ENCODE data around the gene MFAP5. TPM values are rescaled to one million over a fixed set of nuclear protein-coding genes. Genes with fewer than 3 reads are reported as not detected.

MFAP5 gene
- total and polyA plus RNA-seq, 12 donors = 12.3 to 53.0 (median 25.2) TPM

- TF ChIP-seq CTCF (IDR thresholded peaks at IDR 0.05) = no peak
- peaks cover 0 to 13% (median 0%) of the 10 kb centered on the region in 9 donors for H3K4me1 ChIP-seq
- H3K4me3 ChIP-seq = no peak overlapping the region
- H3K27me3 ChIP-seq = no peaks in the 10 kb centered on the region
- no peak overlapping the region for H3K27ac ChIP-seq
- H3K36me3 ChIP-seq = no peaks in the 10 kb centered on the region
- ATAC-seq (no peak), DNase-seq (no peak)
- WGBS, 2 donors = 73 to 82% methylated on average over 2 of the region's 2 CpGs
- intact Hi-C loops (cut with DNase I) = loop anchor here in 1 of 10 donors (1.0 kb wide), 1 partner anchor 20 kb away; no protein-coding TSS in a partner anchor
- H3K9me3 ChIP-seq = no peaks in the 10 kb centered on the region
These were observed 4.6 kb upstream of the MFAP5 start for GRCh38 chr12:8667270-8667669.

- Histone ChIP-seq H3K4me1 (peaks cover 0 to 13% (median 0%) of the 10 kb centered on the region in 9 donors), H3K36me3 (no peaks in the 10 kb centered on the region), H3K9me3 (no peaks in the 10 kb centered on the region), H3K27me3 (no peaks in the 10 kb centered on the region), H3K4me3 (no peak overlapping the region), H3K27ac (no peak overlapping the region)
- WGBS, 2 donors = 76 to 78% methylated on average over 4 of the region's 4 CpGs
- DNase-seq (no peak), ATAC-seq (no peak)
- intact Hi-C loops (cut with DNase I) = no loop called here
- TF ChIP-seq CTCF (IDR thresholded peaks at IDR 0.05) = no peak
These were observed 3.1 kb upstream of the MFAP5 start for GRCh38 chr12:8665759-8666158.

GRCh38 chr12:8664228-8664913 lies 1.7 kb upstream of the MFAP5 start:
- Histone ChIP-seq H3K9me3 (no peaks in the 10 kb centered on the region), H3K36me3 (no peaks in the 10 kb centered on the region), H3K27ac (peak overlapping the region; percentile 34 to 81 (median 64)), H3K27me3 (no peaks in the 10 kb centered on the region), H3K4me3 (no peak overlapping the region), H3K4me1 (peaks cover 0 to 13% (median 0%) of the 10 kb centered on the region in 9 donors)
- 66 to 80% methylated on average over 5 of the region's 5 CpGs for WGBS, 2 donors
- intact Hi-C loops (cut with DNase I) = no loop called here
- no peak for TF ChIP-seq CTCF (IDR thresholded peaks at IDR 0.05)
- ATAC-seq (peak; percentile 83 to 92 (median 87)), DNase-seq (peak; percentile 46 to 64)

GRCh38 chr12:8661751-8662150 lies 875 bp downstream of the MFAP5 start:
- Histone ChIP-seq H3K27ac (peak overlapping the region in 8 of 10 donors; percentile 20 to 81 (median 65)), H3K4me1 (peaks cover 0 to 9% (median 0%) of the 10 kb centered on the region in 9 donors), H3K9me3 (peaks cover 0 to 6% (median 0%) of the 10 kb centered on the region in 11 donors), H3K4me3 (peak overlapping the region in 8 of 10 donors; percentile 14 to 40 (median 26)), H3K36me3 (no peaks in the 10 kb centered on the region), H3K27me3 (no peaks in the 10 kb centered on the region)
- no peak for TF ChIP-seq CTCF (IDR thresholded peaks at IDR 0.05)
- 79 to 80% methylated on average over 3 of the region's 3 CpGs for WGBS, 2 donors
- ATAC-seq (no peak), DNase-seq (no peak)
- intact Hi-C loops (cut with DNase I) = no loop called here
